AML-193 (cell line): Measurements from ENCODE around the gene RAP1GAP2.
"Not testable (repeated sequence)": the region's sequence is repeated elsewhere in the genome, so short reads cannot be mapped to it uniquely, and the experiment has no call there.

Source experiments
- DNase-seq, 2 experiments: peaks; one replicate each; lab custom pipeline; 2025; lab: John Stamatoyannopoulos, UW

The RAP1GAP2 gene

GRCh38 chr17:2814481-2815341 lies 18.5 kb downstream of the RAP1GAP2 start:
- peak; percentile 35 to 44 for DNase-seq

DNA sequence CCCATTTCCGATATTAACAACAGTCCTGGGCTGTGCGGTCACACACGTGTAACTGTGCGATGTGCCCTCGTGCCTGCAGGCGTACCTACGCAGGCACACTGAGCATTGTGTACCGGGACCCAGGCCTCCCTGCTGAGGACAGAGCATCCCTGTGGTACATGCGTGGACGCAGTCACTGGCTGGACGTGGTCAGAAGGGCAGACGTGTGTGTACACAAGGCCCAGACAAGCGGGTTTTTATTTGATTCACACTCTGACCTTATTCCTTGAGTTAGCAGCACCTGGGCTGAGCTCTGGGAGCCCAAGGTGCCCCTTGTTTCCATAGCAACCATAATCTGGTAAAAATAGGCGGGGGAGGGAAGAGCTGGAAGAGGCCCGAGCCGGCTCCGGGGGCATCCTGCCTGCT lies 19.5 kb downstream of the RAP1GAP2 start:
- no peak for DNase-seq

DNA sequence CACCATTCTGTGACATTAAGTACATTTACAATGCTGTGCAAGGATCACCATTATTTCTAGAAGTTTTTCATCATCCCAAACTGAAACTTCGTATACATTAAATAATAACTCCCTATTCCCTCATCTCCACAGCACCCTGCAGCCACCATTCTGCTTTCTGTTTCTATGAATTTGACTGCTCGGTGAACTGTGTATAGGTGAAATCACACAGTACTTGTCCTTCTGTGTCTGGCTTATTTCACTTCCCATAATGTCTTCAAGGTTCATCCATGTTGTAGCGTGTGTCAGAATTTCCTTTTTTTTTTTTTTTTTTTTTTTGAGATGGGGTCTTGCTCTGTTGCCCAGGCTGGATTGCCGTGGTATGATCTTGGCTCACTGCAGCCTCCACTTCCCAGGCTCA lies 20.4 kb downstream of the RAP1GAP2 start:
- no peak for DNase-seq

GRCh38 chr17:2819294-2819693 lies 23.1 kb downstream of the RAP1GAP2 start:
- not testable (repeated sequence) for DNase-seq

DNA sequence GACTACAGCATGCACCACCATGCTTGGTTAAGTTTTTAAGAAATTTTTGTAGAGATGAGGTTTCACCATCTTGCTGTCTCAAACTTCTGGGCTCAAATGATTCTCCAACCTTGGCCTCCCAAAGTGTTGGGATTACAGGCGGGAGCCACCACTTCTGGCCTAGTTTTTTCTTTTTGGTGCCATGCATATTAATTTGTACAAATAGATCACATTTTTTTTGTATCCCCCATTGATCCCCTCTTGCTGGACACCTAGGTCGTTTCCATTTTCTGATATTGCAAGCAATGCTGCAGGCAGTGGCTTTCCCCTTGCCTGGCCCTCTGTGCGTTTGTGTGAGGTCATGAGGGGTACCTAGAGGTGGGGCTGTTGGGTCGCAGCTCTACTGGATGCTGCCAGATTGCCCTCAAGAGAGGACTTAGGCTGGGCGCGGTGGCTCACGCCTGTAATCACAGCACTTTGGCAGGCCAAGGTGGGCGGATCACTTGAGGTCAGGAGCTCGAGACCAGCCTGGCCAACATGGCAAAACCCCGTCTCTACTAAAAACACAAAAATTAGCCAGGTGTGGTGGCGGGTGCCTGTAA lies 23.8 kb downstream of the RAP1GAP2 start:
- no peak for DNase-seq

DNA sequence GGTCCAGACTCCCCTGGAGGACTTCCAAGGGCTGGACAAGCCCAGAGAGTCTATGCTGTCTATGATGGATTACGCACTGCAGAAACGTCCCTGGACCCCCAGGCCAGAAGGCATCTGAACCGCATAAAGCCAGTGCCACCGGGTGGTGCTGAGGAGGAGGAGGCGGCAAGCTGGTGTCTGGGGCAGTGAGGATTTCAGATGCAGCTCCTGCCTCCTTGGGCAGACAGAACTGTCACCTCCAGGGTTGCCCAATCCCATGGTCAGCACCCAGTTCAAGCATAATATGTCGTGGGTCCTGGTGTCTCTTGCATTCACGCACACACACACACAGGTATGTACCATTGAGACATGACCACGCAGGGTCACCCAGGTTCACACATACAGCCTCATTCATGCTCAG lies 25.6 kb downstream of the RAP1GAP2 start:
- DNase-seq: no peak

- no peak for DNase-seq
Observed at GRCh38 chr17:2822358-2822757, 26.1 kb downstream of the RAP1GAP2 start.

GRCh38 chr17:2825253-2825970 lies 29.2 kb downstream of the RAP1GAP2 start:
- DNase-seq: no peak

GRCh38 chr17:2828397-2829038 lies 32.3 kb downstream of the RAP1GAP2 start:
- peak in 1 of 2 experiments; percentile 31 for DNase-seq

- DNase-seq: no peak
Observed at GRCh38 chr17:2830678-2831077, 34.4 kb downstream of the RAP1GAP2 start.

DNA sequence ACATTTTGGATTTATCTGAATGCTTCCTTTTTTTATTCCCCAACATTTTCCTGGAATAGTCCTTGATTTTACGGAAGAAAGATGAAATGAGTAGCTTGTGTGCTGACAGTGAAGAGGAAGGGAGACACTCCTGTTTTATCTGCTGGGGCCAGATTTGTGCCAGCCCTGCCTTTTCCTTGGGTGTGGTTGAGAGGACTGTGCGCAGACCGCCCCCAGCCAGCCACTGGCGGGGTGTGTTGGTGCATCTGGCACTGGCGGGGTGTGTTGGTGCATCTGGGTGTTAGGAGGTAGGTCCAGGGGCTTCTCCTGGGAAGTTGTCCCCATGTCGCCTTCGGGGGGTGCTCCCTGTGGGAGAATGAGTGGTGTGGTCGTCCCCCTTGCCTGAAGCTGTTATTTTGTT lies 39.5 kb downstream of the RAP1GAP2 start:
- DNase-seq: no peak

GRCh38 chr17:2837147-2837561 lies 40.9 kb downstream of the RAP1GAP2 start:
- DNase-seq: no peak

- no peak for DNase-seq
Observed at GRCh38 chr17:2841606-2842005, 45.4 kb downstream of the RAP1GAP2 start.

DNA sequence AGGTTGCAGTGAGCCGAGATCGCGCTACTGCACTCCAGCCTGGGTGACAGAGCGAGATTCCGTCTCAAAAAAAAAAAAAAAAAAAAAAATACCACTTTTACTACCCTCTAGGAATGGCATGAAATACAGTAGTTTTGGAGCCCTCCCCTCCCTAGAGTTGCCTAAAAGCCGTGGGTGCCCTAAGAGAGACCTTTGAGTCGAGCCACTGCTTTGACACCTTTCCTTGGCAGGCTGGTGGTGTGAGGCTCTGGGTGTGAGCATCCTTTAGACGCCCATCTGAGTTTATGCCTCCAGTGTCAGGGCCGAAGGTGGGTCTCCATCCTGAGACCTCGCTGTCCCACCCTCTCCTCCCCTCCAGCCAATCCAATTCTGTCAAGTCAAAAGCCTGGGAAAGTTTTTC lies 46.2 kb downstream of the RAP1GAP2 start:
- DNase-seq: no peak

GRCh38 chr17:2844416-2844815 lies 48.2 kb downstream of the RAP1GAP2 start:
- DNase-seq: no peak

DNA sequence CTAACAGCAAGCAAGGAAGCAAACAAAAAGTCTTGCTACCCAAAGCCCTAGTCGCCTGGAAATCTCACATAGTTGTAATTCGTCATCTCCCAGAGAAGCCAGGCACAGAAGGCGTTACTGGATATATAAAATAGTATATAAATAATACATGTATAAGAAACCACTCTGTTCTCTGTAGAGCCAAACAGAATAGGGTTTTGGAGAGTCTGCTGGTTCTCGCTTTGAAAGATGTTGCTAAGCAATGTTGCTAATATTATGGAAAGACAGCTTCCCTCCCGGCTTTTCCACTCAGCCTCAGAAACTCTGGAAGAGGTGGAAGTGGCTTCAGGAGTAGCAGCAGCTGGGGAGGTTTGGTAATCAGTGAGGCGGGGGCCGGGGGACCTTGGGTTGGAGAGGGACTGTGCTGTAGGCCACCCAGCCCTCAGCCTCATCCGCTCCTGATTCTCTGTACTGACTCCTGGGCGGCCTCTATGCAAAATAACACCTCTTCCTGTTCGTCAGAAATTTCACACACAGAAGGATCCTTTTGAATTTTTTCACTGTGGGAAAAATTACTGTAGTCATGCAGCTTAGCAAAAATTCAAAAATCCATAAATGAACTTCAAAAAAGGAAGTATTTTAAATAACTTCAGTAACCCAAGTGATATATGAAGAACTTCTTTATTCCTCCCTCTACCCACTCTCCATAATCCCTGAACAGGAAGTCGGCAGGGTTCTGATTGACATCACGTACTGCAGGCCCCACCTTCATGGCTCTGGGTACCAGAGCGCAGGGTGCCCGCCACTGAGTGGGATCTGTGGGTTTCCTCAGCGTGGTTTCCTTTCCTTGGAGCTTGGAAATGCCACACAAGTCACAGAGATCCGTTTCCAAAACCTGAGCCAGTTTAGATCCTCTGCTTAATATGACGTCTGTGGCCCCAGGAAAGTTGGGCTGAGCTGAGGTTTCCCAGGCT lies 51.4 kb downstream of the RAP1GAP2 start:
- DNase-seq: peak in 1 of 2 experiments; percentile 12

- no peak for DNase-seq
Observed at GRCh38 chr17:2849327-2849670, 53.1 kb downstream of the RAP1GAP2 start.

- no peak for DNase-seq
Observed at GRCh38 chr17:2850991-2851390, 54.8 kb downstream of the RAP1GAP2 start.

DNA sequence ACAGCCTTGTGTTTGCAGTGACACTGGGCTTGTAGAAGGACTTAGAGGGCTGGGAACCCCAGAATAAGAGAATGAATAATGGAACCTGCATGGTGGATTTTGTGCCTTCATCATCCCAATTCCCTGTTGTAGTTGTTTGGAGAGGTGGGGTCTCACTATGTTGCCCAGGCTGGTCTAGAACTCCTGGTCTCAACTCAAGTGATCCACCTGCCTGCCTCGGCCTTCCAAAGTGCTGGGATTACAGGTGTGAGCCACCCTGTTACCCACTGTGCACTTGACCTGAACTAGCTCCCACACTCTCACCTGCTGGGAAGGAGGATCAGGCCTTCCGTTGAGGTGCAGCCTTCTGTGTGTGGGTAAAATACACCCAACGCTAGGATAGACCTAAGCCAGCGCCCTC lies 55.4 kb downstream of the RAP1GAP2 start:
- DNase-seq: no peak

DNA sequence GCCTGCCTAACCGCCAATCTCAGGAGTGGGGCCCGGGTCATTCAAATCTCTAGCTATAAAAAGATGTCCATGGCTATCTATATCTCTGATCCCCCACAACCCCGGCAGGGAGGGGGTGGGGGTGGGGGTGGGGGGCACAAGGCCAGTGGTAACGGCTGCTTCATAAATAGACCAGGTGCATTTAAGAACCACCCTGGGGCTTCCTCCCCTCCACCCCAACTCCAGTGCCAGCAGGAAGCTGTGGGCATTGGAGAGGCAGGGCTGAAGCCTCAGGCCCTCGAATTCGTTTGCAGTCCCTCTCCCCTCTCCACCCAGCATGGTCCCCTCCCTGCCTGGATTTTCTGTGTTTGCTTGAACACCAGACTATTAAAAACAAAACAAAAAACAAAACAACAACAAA lies 56.0 kb downstream of the RAP1GAP2 start:
- DNase-seq: peak in 1 of 2 experiments; percentile 0

- DNase-seq: no peak
Observed at GRCh38 chr17:2852729-2853282, 56.6 kb downstream of the RAP1GAP2 start.
